A549 (cell line): ENCODE results near the gene ARL3. TPM values are rescaled to one million over a fixed set of nuclear protein-coding genes. Genes with fewer than 3 reads are reported as not detected.

Experiments
- ATAC-seq, 2 experiments: fragments of 200-7000 bp in 1 of 2; fragments of >200 bp in 1 of 2; cut with Nextera tagmentation in 1 of 2; cut with Tn5 transposase in 1 of 2; 3 replicates each; pipeline versions ENCODE4 v1.8.0 to v1.9.1; 2018 to 2020; ENCODE audit warnings: mild to moderate bottlenecking in 1 of 2, moderate library complexity in 1 of 2
- CTCF ChIA-PET: fragments of 300-600 bp; sonication (Branson Sonifier 250); formaldehyde crosslinking; extraction: SDS; loops from one replicate; lab custom pipeline; 2021; ENCODE audit warnings: antibody characterized with exemption, inconsistent platforms; lab: Yijun Ruan, JAX
- POLR2A ChIA-PET: fragments of 350-600 bp; formaldehyde crosslinking; extraction: SDS; loops from one replicate; lab custom pipeline; 2021; ENCODE audit warnings: antibody characterized with exemption, inconsistent platforms; lab: Yijun Ruan, JAX
- DNase-seq, 2 experiments: peaks; one replicate each; pipeline versions ENCODE4 v3.0.0 to v3.0.0-alpha.2; 2011 to 2016; ENCODE audit warnings: low read depth in 1 of 2, low spot score in 1 of 2
- FAIRE-seq: peaks from 2 replicates; lab custom pipeline; 2011; peaks lifted over from hg19 to GRCh38; lab: Jason Lieb, UNC
- H3K27ac ChIP-seq, 2 experiments: fragments of >200 bp; sonication (Bioruptor Twin); formaldehyde crosslinking; 3 replicates each; pipeline ENCODE4 v1.5.1; 2016 to 2017
- H3K4me1 ChIP-seq: fragments of >200 bp; sonication (Bioruptor Twin); formaldehyde crosslinking; 3 replicates; pipeline ENCODE4 v1.6.1; 2016
- H3K4me2 ChIP-seq: fragments of >200 bp; sonication (Bioruptor Twin); formaldehyde crosslinking; 3 replicates; pipeline ENCODE4 v1.6.1; 2016
- H3K4me3 ChIP-seq: fragments of >200 bp; sonication (Bioruptor Twin); formaldehyde crosslinking; 3 replicates; pipeline ENCODE4 v1.5.1; 2016
- H3K9me3 ChIP-seq: fragments of >200 bp; sonication (Bioruptor Twin); formaldehyde crosslinking; 3 replicates; pipeline ENCODE4 v1.6.1; 2016
- CBX2 ChIP-seq: fragments of 200-600 bp; sonication (generic); IDR thresholded peaks from 2 replicates; pipeline ENCODE4 v1.6.1; 2016; ENCODE audit warnings: low read depth, mild to moderate bottlenecking, borderline replicate concordance
- CEBPB ChIP-seq, 2 experiments: fragments of >200 bp in 1 of 2; sonication (Bioruptor Twin) in 1 of 2; formaldehyde crosslinking in 1 of 2; IDR thresholded peaks; 2 replicates each; pipeline ENCODE4 v1.6.1; 2012 to 2016
- CHD2 ChIP-seq: fragments of 150-350 bp; IDR thresholded peaks from 2 replicates; pipeline ENCODE4 v1.6.1; 2014; ENCODE audit warnings: low read length; ENCODE audit not compliant: partially characterized antibody
- CHD4 ChIP-seq: fragments of 200-600 bp; sonication (generic); IDR thresholded peaks from 2 replicates; pipeline ENCODE4 v1.6.1; 2016; ENCODE audit warnings: antibody characterized with exemption, mild to moderate bottlenecking, borderline replicate concordance
- FOSB ChIP-seq: fragments of 250-450 bp; sonication (Bioruptor Pico); IDR thresholded peaks from 2 replicates; pipeline ENCODE4 v1.5.0; 2020; ENCODE audit warnings: mild to moderate bottlenecking, moderate library complexity
- FOSL2 ChIP-seq, 2 experiments: fragments of 450-650 bp in 1 of 2; fragments of >200 bp in 1 of 2; sonication (Bioruptor Twin) in 1 of 2; formaldehyde crosslinking; IDR thresholded peaks; 2 replicates each; pipeline versions ENCODE4 v1.5.0 to v1.6.1; 2016 to 2020; ENCODE audit warnings: mild to moderate bottlenecking in 1 of 2, moderate library complexity in 1 of 2
- HEYL ChIP-seq: fragments of 250-450 bp; sonication (Bioruptor Pico); IDR thresholded peaks from 2 replicates; pipeline ENCODE4 v1.8.0; 2021; ENCODE audit warnings: mild to moderate bottlenecking, moderate library complexity
- HOXB5 ChIP-seq: fragments of 250-450 bp; sonication (Bioruptor Pico); IDR thresholded peaks from 2 replicates; pipeline ENCODE4 v1.5.0; 2020; ENCODE audit warnings: mild to moderate bottlenecking, moderate library complexity
- KDM1A ChIP-seq: fragments of 200-600 bp; sonication (generic); IDR thresholded peaks from 2 replicates; pipeline ENCODE4 v1.6.1; 2016; ENCODE audit warnings: low read depth, mild to moderate bottlenecking
- KDM5A ChIP-seq: fragments of 200-600 bp; sonication (generic); IDR thresholded peaks from 2 replicates; pipeline ENCODE4 v1.6.1; 2016; ENCODE audit warnings: antibody characterized with exemption, mild to moderate bottlenecking
- MAFK ChIP-seq: fragments of 450-650 bp; IDR thresholded peaks from 2 replicates; pipeline ENCODE4 v1.6.1; 2014; ENCODE audit not compliant: partially characterized antibody
- MAZ ChIP-seq: fragments of 150-350 bp; IDR thresholded peaks from 2 replicates; pipeline ENCODE4 v1.6.1; 2014; ENCODE audit warnings: antibody characterized with exemption, low read depth, low read length, borderline replicate concordance
- MYC ChIP-seq: IDR thresholded peaks from 2 replicates; pipeline ENCODE4 v1.6.1; 2012; ENCODE audit warnings: mild to moderate bottlenecking, inconsistent platforms, low read length, improper control_type of control experiment, borderline replicate concordance
- RAD21 ChIP-seq, 2 experiments: fragments of >200 bp in 1 of 2; sonication (Bioruptor Twin) in 1 of 2; formaldehyde crosslinking in 1 of 2; IDR thresholded peaks in 1 of 2; conservative IDR thresholded peaks in 1 of 2; 2 replicates in 1 of 2; 3 replicates in 1 of 2; pipeline ENCODE4 v1.6.1; 2012 to 2018; ENCODE audit warnings: inconsistent platforms in 1 of 2
- RCOR1 ChIP-seq: fragments of 150-350 bp; IDR thresholded peaks from 2 replicates; pipeline ENCODE4 v1.6.1; 2014; ENCODE audit warnings: antibody characterized with exemption, low read length, low read depth
- TFCP2L1 ChIP-seq: fragments of 250-450 bp; sonication (Bioruptor Pico); IDR thresholded peaks from 2 replicates; pipeline ENCODE4 v1.5.0; 2021; ENCODE audit warnings: mild to moderate bottlenecking
- WGBS: methylation state at CpG from one replicate; pipeline ENCODE4 v1.1.6; 2017; ENCODE audit errors: missing lambda C conversion rate; 5-methylcytosine and 5-hydroxymethylcytosine counted together
- polyA plus RNA-seq, 4 experiments: library from polyadenylated mRNA; depleted of rRNA in 3 of 4; stranded (reverse); fragments of >200 nt; fragmentation: RNase III in 1 of 4; extraction: RNeasy Plus Mini Kit Qiagen cat#74134 plus additional on column Dnase treatment in 1 of 4; gene quantifications; 2 replicates in 3 of 4; 3 replicates in 1 of 4; pipeline ENCODE4 v1.2.3, GENCODE V29; 2011 to 2017
- TF ChIP-seq, protein P1 (sequence below): fragments of >200 bp; sonication (Bioruptor Twin); formaldehyde crosslinking; IDR thresholded peaks from 3 replicates; pipeline ENCODE4 v1.6.1; 2016
- TF ChIP-seq, protein P2 (sequence below): fragments of 450-650 bp; IDR thresholded peaks from 2 replicates; pipeline ENCODE4 v1.6.1; 2014; ENCODE audit warnings: antibody characterized with exemption
- TF ChIP-seq, protein P3 (sequence below): IDR thresholded peaks from 2 replicates; pipeline ENCODE4 v1.6.1; 2012
- TF ChIP-seq, protein P4 (sequence below): fragments of >200 bp; sonication (Bioruptor Twin); formaldehyde crosslinking; IDR thresholded peaks from 2 replicates; pipeline ENCODE4 v1.6.1; 2016
- TF ChIP-seq, protein P5 (sequence below): IDR thresholded peaks from 2 replicates; pipeline ENCODE4 v1.6.1; 2012
- TF ChIP-seq, protein P6 (sequence below): IDR thresholded peaks from 2 replicates; pipeline ENCODE4 v1.6.1; 2012; ENCODE audit warnings: low read depth, borderline replicate concordance

The ARL3 gene
- polyA plus RNA-seq, 2 of the 4 experiments (the other 2 are of a cell fraction), result 20.2 to 21.3 TPM

DNA sequence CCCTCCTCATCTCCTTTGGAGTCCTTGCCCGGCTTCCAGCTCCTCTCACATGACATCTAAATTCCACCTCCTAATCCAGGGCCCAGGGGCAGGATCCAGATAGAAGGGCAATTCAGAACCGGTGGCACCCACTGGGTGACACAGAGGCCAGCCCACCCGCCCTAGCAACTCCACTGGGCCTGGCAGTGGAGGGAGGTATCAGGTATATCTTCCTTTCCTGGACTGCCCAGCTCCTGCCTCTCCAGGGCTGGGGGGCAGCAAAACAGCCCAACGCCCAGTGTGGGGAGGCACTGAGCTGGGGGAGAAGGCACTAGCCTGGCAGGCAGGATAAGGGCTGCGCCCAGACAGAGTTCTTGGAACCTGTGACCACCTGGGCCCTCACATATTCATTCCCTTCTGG, 80.3 kb downstream of the ARL3 start:
- TF ChIP-seq, protein P1, sequence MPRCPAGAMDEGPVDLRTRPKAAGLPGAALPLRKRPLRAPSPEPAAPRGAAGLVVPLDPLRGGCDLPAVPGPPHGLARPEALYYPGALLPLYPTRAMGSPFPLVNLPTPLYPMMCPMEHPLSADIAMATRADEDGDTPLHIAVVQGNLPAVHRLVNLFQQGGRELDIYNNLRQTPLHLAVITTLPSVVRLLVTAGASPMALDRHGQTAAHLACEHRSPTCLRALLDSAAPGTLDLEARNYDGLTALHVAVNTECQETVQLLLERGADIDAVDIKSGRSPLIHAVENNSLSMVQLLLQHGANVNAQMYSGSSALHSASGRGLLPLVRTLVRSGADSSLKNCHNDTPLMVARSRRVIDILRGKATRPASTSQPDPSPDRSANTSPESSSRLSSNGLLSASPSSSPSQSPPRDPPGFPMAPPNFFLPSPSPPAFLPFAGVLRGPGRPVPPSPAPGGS, result no peak
- TF ChIP-seq KDM5A (no peak), HEYL (CRISPR knock-in tag) (no peak), HOXB5 (CRISPR knock-in tag) (no peak)
- TF ChIP-seq, protein P2, sequence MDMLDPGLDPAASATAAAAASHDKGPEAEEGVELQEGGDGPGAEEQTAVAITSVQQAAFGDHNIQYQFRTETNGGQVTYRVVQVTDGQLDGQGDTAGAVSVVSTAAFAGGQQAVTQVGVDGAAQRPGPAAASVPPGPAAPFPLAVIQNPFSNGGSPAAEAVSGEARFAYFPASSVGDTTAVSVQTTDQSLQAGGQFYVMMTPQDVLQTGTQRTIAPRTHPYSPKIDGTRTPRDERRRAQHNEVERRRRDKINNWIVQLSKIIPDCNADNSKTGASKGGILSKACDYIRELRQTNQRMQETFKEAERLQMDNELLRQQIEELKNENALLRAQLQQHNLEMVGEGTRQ, result no peak
- CTCF ChIA-PET, result interaction anchor here (0.6 kb wide), 1 partner anchor 11 kb away, joined by 3 read pairs; no protein-coding TSS in a partner anchor
- no peak for ATAC-seq
- DNase-seq, result no peak
- POLR2A ChIA-PET, result no interaction called here
- no peak for FAIRE-seq
- Histone ChIP-seq H3K27ac (peak overlapping the region in 1 of 2 experiments; percentile 6; a peak in 1 of 6 replicates), H3K9me3 (no peaks in the 10 kb centered on the region), H3K4me3 (no peak overlapping the region), H3K4me1 (peaks cover 17% of the 10 kb centered on the region), H3K4me2 (no peak overlapping the region)
- WGBS, result 89% methylated on average over 5 of the region's 5 CpGs

DNA sequence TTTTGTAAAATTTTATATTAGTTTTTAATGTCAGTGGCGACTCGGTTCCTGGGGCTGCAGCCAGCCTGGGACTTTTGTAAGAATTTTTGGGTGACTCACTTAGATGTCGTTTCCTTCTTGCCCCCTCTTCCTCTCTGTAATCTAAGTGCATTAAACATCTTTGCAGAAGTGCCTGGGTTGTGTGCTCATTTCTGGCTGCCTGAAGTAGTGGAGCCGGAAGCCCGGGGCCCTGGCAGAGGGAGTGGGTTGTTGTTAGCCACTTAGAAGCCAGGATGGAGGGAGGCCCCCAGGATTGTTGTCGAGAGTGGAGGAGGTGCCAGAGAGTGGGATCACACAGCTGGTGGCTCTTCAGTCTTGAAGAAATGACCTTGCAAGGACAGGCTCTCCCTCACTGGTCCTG, 80.9 kb downstream of the ARL3 start:
- Histone ChIP-seq H3K27ac (peak overlapping the region in 1 of 2 experiments; percentile 28; a peak in 1 of 6 replicates), H3K4me2 (no peak overlapping the region), H3K4me1 (peaks cover 22% of the 10 kb centered on the region), H3K9me3 (no peaks in the 10 kb centered on the region)
- POLR2A ChIA-PET, result no interaction called here
- CTCF ChIA-PET, result interaction anchor here (0.6 kb wide), 1 partner anchor 12 kb away, joined by 3 read pairs; no protein-coding TSS in a partner anchor
- no peak for TF ChIP-seq CEBPB (IDR thresholded peaks at IDR 0.05)
- TF ChIP-seq FOSL2 (IDR thresholded peaks at IDR 0.05), result no peak
- TF ChIP-seq FOSL2 (CRISPR knock-in tag; IDR thresholded peaks at IDR 0.05), result no peak
- no peak for TF ChIP-seq MAFK
- TF ChIP-seq, protein P3, sequence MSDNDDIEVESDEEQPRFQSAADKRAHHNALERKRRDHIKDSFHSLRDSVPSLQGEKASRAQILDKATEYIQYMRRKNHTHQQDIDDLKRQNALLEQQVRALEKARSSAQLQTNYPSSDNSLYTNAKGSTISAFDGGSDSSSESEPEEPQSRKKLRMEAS, result no peak
- TF ChIP-seq, protein P1, result no peak
- TF ChIP-seq CHD4, result no peak
- TF ChIP-seq RCOR1, result no peak
- no peak for TF ChIP-seq FOSB
- TF ChIP-seq MYC, result no peak
- no peak for TF ChIP-seq CHD2
- no peak for TF ChIP-seq RAD21 (conservative IDR thresholded peaks at IDR 0.05 in 1 of 2, IDR thresholded peaks at IDR 0.05 in 1 of 2)
- TF ChIP-seq, protein P4, sequence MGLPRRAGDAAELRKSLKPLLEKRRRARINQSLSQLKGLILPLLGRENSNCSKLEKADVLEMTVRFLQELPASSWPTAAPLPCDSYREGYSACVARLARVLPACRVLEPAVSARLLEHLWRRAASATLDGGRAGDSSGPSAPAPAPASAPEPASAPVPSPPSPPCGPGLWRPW, result no peak
- no peak for TF ChIP-seq TFCP2L1 (CRISPR knock-in tag)
- TF ChIP-seq, protein P5, sequence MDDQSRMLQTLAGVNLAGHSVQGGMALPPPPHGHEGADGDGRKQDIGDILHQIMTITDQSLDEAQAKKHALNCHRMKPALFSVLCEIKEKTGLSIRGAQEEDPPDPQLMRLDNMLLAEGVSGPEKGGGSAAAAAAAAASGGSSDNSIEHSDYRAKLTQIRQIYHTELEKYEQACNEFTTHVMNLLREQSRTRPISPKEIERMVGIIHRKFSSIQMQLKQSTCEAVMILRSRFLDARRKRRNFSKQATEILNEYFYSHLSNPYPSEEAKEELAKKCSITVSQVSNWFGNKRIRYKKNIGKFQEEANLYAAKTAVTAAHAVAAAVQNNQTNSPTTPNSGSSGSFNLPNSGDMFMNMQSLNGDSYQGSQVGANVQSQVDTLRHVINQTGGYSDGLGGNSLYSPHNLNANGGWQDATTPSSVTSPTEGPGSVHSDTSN, result no peak
- no peak for TF ChIP-seq MAZ
- TF ChIP-seq CBX2, result no peak
- no peak for TF ChIP-seq KDM1A
- TF ChIP-seq, protein P6, sequence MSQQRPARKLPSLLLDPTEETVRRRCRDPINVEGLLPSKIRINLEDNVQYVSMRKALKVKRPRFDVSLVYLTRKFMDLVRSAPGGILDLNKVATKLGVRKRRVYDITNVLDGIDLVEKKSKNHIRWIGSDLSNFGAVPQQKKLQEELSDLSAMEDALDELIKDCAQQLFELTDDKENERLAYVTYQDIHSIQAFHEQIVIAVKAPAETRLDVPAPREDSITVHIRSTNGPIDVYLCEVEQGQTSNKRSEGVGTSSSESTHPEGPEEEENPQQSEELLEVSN, result no peak
- TF ChIP-seq, all 56 proteins: peak for 0
- ATAC-seq (no peak), FAIRE-seq (no peak), DNase-seq (no peak)
- no peak overlapping the region for H3K4me3 ChIP-seq
- 54% methylated on average over 6 of the region's 6 CpGs for WGBS
